ENCODE measurements around the gene CENPC.
"Not testable (repeated sequence)": the region's sequence is repeated elsewhere in the genome, so short reads cannot be mapped to it uniquely, and the experiment has no call there.

CENPC gene

GRCh38 chr4:67535280-67535840 is 9.9 kb downstream of the CENPC start:
- H3K27ac Mint-ChIP-seq: no peak overlapping the region
- no peaks in the 10 kb centered on the region for H3K27me3 Mint-ChIP-seq
- no peaks in the 10 kb centered on the region for H3K4me1 Mint-ChIP-seq (ENCODE audit: low read depth)
- peaks cover 84% of the 10 kb centered on the region for H3K36me3 Mint-ChIP-seq (ENCODE audit: low read depth)
- intact Hi-C loops (cut with micrococcal nuclease): no loop called here
- H3K4me3 Mint-ChIP-seq: no peak overlapping the region
- H3K9me3 Mint-ChIP-seq: peaks cover 25% of the 10 kb centered on the region

GRCh38 chr4:67533112-67533511 is 12.2 kb downstream of the CENPC start:
- intact Hi-C loops (cut with micrococcal nuclease): no loop called here
- Mint-ChIP-seq H3K36me3 (ENCODE audit: low read depth) (peaks cover 85% of the 10 kb centered on the region), H3K27ac (no peak overlapping the region), H3K9me3 (peaks cover 25% of the 10 kb centered on the region), H3K4me1 (ENCODE audit: low read depth) (no peaks in the 10 kb centered on the region), H3K4me3 (no peak overlapping the region), H3K27me3 (no peaks in the 10 kb centered on the region)

- peaks cover 80% of the 10 kb centered on the region for H3K36me3 Mint-ChIP-seq (ENCODE audit: low read depth)
Observed at GRCh38 chr4:67532397-67532796, 12.9 kb downstream of the CENPC start.

GRCh38 chr4:67531379-67531962 is 13.8 kb downstream of the CENPC start:
- Mint-ChIP-seq H3K27me3 (no peaks in the 10 kb centered on the region), H3K9me3 (peaks cover 25% of the 10 kb centered on the region), H3K36me3 (ENCODE audit: low read depth) (peaks cover 82% of the 10 kb centered on the region), H3K27ac (no peak overlapping the region), H3K4me3 (no peak overlapping the region), H3K4me1 (ENCODE audit: low read depth) (peaks cover 5% of the 10 kb centered on the region)
- intact Hi-C loops (cut with micrococcal nuclease): no loop called here

More at GRCh38 chr4:67532397-67532796, 12.9 kb downstream of the CENPC start:
- peaks cover 25% of the 10 kb centered on the region for H3K9me3 Mint-ChIP-seq
- H3K4me3 Mint-ChIP-seq; intact Hi-C loops (cut with micrococcal nuclease); H3K27me3 Mint-ChIP-seq; H3K27ac Mint-ChIP-seq; H3K4me1 Mint-ChIP-seq (ENCODE audit: low read depth): not testable (repeated sequence)

- H3K36me3 Mint-ChIP-seq (ENCODE audit: low read depth): peaks cover 62% of the 10 kb centered on the region
- H3K9me3 Mint-ChIP-seq; H3K27me3 Mint-ChIP-seq; H3K4me3 Mint-ChIP-seq; H3K27ac Mint-ChIP-seq; intact Hi-C loops (cut with micrococcal nuclease): not testable (repeated sequence)
- H3K4me1 Mint-ChIP-seq (ENCODE audit: low read depth): peaks cover 31% of the 10 kb centered on the region
Observed at GRCh38 chr4:67524140-67524539, 21.2 kb downstream of the CENPC start.

GRCh38 chr4:67522851-67523671 is 22.2 kb downstream of the CENPC start:
- H3K36me3 Mint-ChIP-seq (ENCODE audit: low read depth): peaks cover 64% of the 10 kb centered on the region
- no peaks in the 10 kb centered on the region for H3K9me3 Mint-ChIP-seq
- no peaks in the 10 kb centered on the region for H3K27me3 Mint-ChIP-seq
- intact Hi-C loops (cut with micrococcal nuclease): no loop called here
- peaks cover 31% of the 10 kb centered on the region for H3K4me1 Mint-ChIP-seq (ENCODE audit: low read depth)
- no peak overlapping the region for H3K27ac Mint-ChIP-seq
- no peak overlapping the region for H3K4me3 Mint-ChIP-seq

- Mint-ChIP-seq H3K36me3 (ENCODE audit: low read depth) (peaks cover 72% of the 10 kb centered on the region), H3K4me1 (ENCODE audit: low read depth) (peaks cover 31% of the 10 kb centered on the region), H3K9me3 (no peaks in the 10 kb centered on the region), H3K4me3 (no peak overlapping the region), H3K27me3 (no peaks in the 10 kb centered on the region), H3K27ac (no peak overlapping the region)
- intact Hi-C loops (cut with micrococcal nuclease): no loop called here
Observed at GRCh38 chr4:67522230-67522629, 23.1 kb downstream of the CENPC start.

- Mint-ChIP-seq H3K9me3 (no peaks in the 10 kb centered on the region), H3K27ac (no peak overlapping the region), H3K4me3 (no peak overlapping the region), H3K36me3 (ENCODE audit: low read depth) (peaks cover 68% of the 10 kb centered on the region), H3K4me1 (ENCODE audit: low read depth) (peaks cover 26% of the 10 kb centered on the region), H3K27me3 (no peaks in the 10 kb centered on the region)
- intact Hi-C loops (cut with micrococcal nuclease): no loop called here
Observed at GRCh38 chr4:67521506-67521905, 23.8 kb downstream of the CENPC start.

GRCh38 chr4:67520141-67520540 is 25.2 kb downstream of the CENPC start:
- Mint-ChIP-seq H3K27ac (no peak overlapping the region), H3K27me3 (no peaks in the 10 kb centered on the region), H3K4me1 (ENCODE audit: low read depth) (peaks cover 15% of the 10 kb centered on the region), H3K9me3 (no peaks in the 10 kb centered on the region), H3K36me3 (ENCODE audit: low read depth) (peaks cover 55% of the 10 kb centered on the region), H3K4me3 (no peak overlapping the region)
- intact Hi-C loops (cut with micrococcal nuclease): no loop called here

GRCh38 chr4:67512501-67512900 is 32.8 kb downstream of the CENPC start:
- H3K27me3 Mint-ChIP-seq: no peaks in the 10 kb centered on the region
- H3K4me1 Mint-ChIP-seq (ENCODE audit: low read depth): peaks cover 11% of the 10 kb centered on the region
- H3K9me3 Mint-ChIP-seq: no peaks in the 10 kb centered on the region
- peaks cover 65% of the 10 kb centered on the region for H3K36me3 Mint-ChIP-seq (ENCODE audit: low read depth)
- no peak overlapping the region for H3K4me3 Mint-ChIP-seq
- intact Hi-C loops (cut with micrococcal nuclease): no loop called here
- H3K27ac Mint-ChIP-seq: no peak overlapping the region

- no peaks in the 10 kb centered on the region for H3K9me3 Mint-ChIP-seq
- peaks cover 6% of the 10 kb centered on the region for H3K4me1 Mint-ChIP-seq (ENCODE audit: low read depth)
- no peak overlapping the region for H3K4me3 Mint-ChIP-seq
- peaks cover 62% of the 10 kb centered on the region for H3K36me3 Mint-ChIP-seq (ENCODE audit: low read depth)
- H3K27ac Mint-ChIP-seq: no peak overlapping the region
- H3K27me3 Mint-ChIP-seq: no peaks in the 10 kb centered on the region
- intact Hi-C loops (cut with micrococcal nuclease): no loop called here
Observed at GRCh38 chr4:67500373-67500772, 44.9 kb downstream of the CENPC start.

GRCh38 chr4:67499799-67500198 is 45.5 kb downstream of the CENPC start:
- intact Hi-C loops (cut with micrococcal nuclease): no loop called here
- Mint-ChIP-seq H3K4me3 (no peak overlapping the region), H3K4me1 (ENCODE audit: low read depth) (peaks cover 6% of the 10 kb centered on the region), H3K9me3 (no peaks in the 10 kb centered on the region), H3K36me3 (ENCODE audit: low read depth) (peaks cover 62% of the 10 kb centered on the region), H3K27ac (no peak overlapping the region), H3K27me3 (no peaks in the 10 kb centered on the region)

- intact Hi-C loops (cut with micrococcal nuclease): no loop called here
- Mint-ChIP-seq H3K4me3 (no peak overlapping the region), H3K9me3 (no peaks in the 10 kb centered on the region), H3K27me3 (no peaks in the 10 kb centered on the region), H3K36me3 (ENCODE audit: low read depth) (peaks cover 74% of the 10 kb centered on the region), H3K4me1 (ENCODE audit: low read depth) (no peaks in the 10 kb centered on the region), H3K27ac (no peak overlapping the region)
Observed at GRCh38 chr4:67483868-67484602, 61.3 kb downstream of the CENPC start.

- Mint-ChIP-seq H3K27me3 (no peaks in the 10 kb centered on the region), H3K36me3 (ENCODE audit: low read depth) (peaks cover 89% of the 10 kb centered on the region), H3K27ac (no peak overlapping the region), H3K4me1 (ENCODE audit: low read depth) (peaks cover 11% of the 10 kb centered on the region), H3K9me3 (peaks cover 11% of the 10 kb centered on the region), H3K4me3 (no peak overlapping the region)
- intact Hi-C loops (cut with micrococcal nuclease): no loop called here
Observed at GRCh38 chr4:67480810-67481209, 64.5 kb downstream of the CENPC start.

Measured in dendritic cell treated with granulocyte-macrophage colony-stimulating factor and Interleukin-4, amounts not matched to agents 40 ng/mL and 50 ng/mL, for 4 days (primary cell).